K562 (cell line): ENCODE measurements around the gene ACSBG1. TPM values are rescaled to one million over a fixed set of nuclear protein-coding genes. Genes with fewer than 3 reads are reported as not detected.

Experiments
- ATAC-seq: fragments of 200-7000 bp; cut with Tn5 transposase; 3 replicates; pipeline ENCODE4 v1.9.1; 2020; ENCODE audit warnings: moderate library complexity
- BruUV-seq: library from RNA; stranded (reverse); fragments of 400-500 nt; replicated peaks from 2 replicates; lab custom pipeline; 2021; lab: Mats Ljungman, UMichigan
- CTCF ChIA-PET: fragments of 300-600 bp; formaldehyde crosslinking; extraction: SDS; loops from one replicate; lab custom pipeline; 2021; ENCODE audit warnings: low intra/inter-chr PET ratio; lab: Yijun Ruan, JAX
- POLR2A ChIA-PET: fragments of 300-600, 350-650 bp; sonication (Branson Sonifier 250); formaldehyde crosslinking; extraction: SDS; loops from one replicate; lab custom pipeline; 2021; ENCODE audit warnings: antibody characterized with exemption, inconsistent platforms; lab: Yijun Ruan, JAX
- DNase-seq, 4 experiments: peaks; one replicate each; pipeline versions ENCODE4 v3.0.0 to v3.0.0-alpha.2; 2011 to 2018; ENCODE audit warnings: low spot score in 3 of 4, mixed read lengths in 3 of 4; ENCODE audit errors: extremely low read depth in 1 of 4
- FAIRE-seq: peaks from 2 replicates; lab custom pipeline; 2011; peaks lifted over from hg19 to GRCh38; lab: Jason Lieb, UNC
- H2AFZ ChIP-seq: 2 replicates; pipeline ENCODE4 v1.6.0; 2011; ENCODE audit warnings: low read depth, low read length, control low read depth, inconsistent platforms
- H3K27ac ChIP-seq: fragments of 200-600 bp; 3 replicates; pipeline ENCODE4 v1.8.0; 2011; ENCODE audit warnings: low read depth, mild to moderate bottlenecking, control low read depth, inconsistent platforms, low read length, moderate library complexity, mixed read lengths; ENCODE audit errors: extremely low read depth
- H3K27me3 ChIP-seq, 2 experiments: fragments of 300-600 bp in 1 of 2; 2 replicates in 1 of 2; 3 replicates in 1 of 2; pipeline versions ENCODE4 v1.6.0 to v1.8.0; 2011; ENCODE audit warnings: inconsistent platforms in 2 of 2, low read length in 2 of 2, mild to moderate bottlenecking in 1 of 2, mixed read lengths in 1 of 2, moderate library complexity in 1 of 2; ENCODE audit not compliant: control insufficient read depth in 2 of 2, insufficient read depth in 2 of 2
- H3K36me3 ChIP-seq: fragments of 300-600 bp; 3 replicates; pipeline ENCODE4 v1.8.0; 2011; ENCODE audit warnings: mild to moderate bottlenecking, low read length, inconsistent platforms; ENCODE audit not compliant: control insufficient read depth, insufficient read depth
- H3K4me1 ChIP-seq, 2 experiments: fragments of 200-600 bp in 1 of 2; replicated peaks in 1 of 2; 2 replicates in 1 of 2; 3 replicates in 1 of 2; pipeline versions ENCODE4 v1.5.1 to v1.8.0; 2011; ENCODE audit warnings: inconsistent platforms in 2 of 2, low read length in 2 of 2, mild to moderate bottlenecking in 1 of 2, mixed read lengths in 1 of 2, moderate library complexity in 1 of 2; ENCODE audit not compliant: control insufficient read depth in 2 of 2, insufficient read depth in 2 of 2
- H3K4me2 ChIP-seq: 2 replicates; pipeline ENCODE4 v1.6.1; 2011; ENCODE audit warnings: low read length, control low read depth, inconsistent platforms, mixed read lengths; ENCODE audit not compliant: insufficient read depth
- H3K4me3 ChIP-seq: fragments of 200-600 bp; sonication (generic), shearing (Covaris generic); 2 replicates; pipeline ENCODE4 v1.5.1; 2016; ENCODE audit warnings: control low read depth, inconsistent platforms
- H3K79me2 ChIP-seq: fragments of 200-600 bp; 3 replicates; pipeline ENCODE4 v1.8.0; 2011; ENCODE audit warnings: low read length, inconsistent platforms; ENCODE audit not compliant: control insufficient read depth, insufficient read depth
- H3K9ac ChIP-seq, 2 experiments: 2 replicates each; pipeline versions ENCODE4 v1.6.0 to v1.6.1; 2011; ENCODE audit warnings: low read depth in 2 of 2, low read length in 2 of 2, control low read depth in 1 of 2, inconsistent platforms in 1 of 2, mild to moderate bottlenecking in 1 of 2, mixed read lengths in 1 of 2; ENCODE audit not compliant: insufficient read depth in 1 of 2
- H3K9me1 ChIP-seq: one replicate; pipeline ENCODE4 v1.6.0; 2011; ENCODE audit warnings: inconsistent platforms, mild to moderate bottlenecking, low read length, moderate library complexity; ENCODE audit not compliant: control insufficient read depth, insufficient read depth
- H3K9me3 ChIP-seq: replicated peaks from 2 replicates; pipeline ENCODE4 v1.5.1; 2011; ENCODE audit warnings: low read depth, low read length, inconsistent platforms; ENCODE audit not compliant: control insufficient read depth, insufficient read depth
- H4K20me1 ChIP-seq: replicated peaks from 2 replicates; pipeline ENCODE4 v1.6.1; 2011; ENCODE audit warnings: low read length, inconsistent platforms, mixed read lengths; ENCODE audit not compliant: control insufficient read depth, insufficient read depth
- CTCF ChIP-seq, 3 experiments: IDR thresholded peaks in 2 of 3; conservative IDR thresholded peaks in 1 of 3; 2 replicates each; pipeline ENCODE4 v1.5.1; 2011 to 2012; ENCODE audit warnings: low read length in 3 of 3, mild to moderate bottlenecking in 3 of 3, control low read depth in 2 of 3, improper control_type of control experiment in 1 of 3, inconsistent platforms in 1 of 3, low read depth in 1 of 3, mixed read lengths in 1 of 3, moderate library complexity in 1 of 3; ENCODE audit not compliant: insufficient read depth in 2 of 3
- NRF1 ChIP-seq, 2 experiments: fragments of 450-650 bp; IDR thresholded peaks in 1 of 2; conservative IDR thresholded peaks in 1 of 2; 2 replicates each; pipeline ENCODE4 v1.6.1; 2014; ENCODE audit warnings: mild to moderate bottlenecking in 2 of 2
- TBP ChIP-seq: optimal IDR thresholded peaks from 2 replicates; pipeline ENCODE3; 2011; ENCODE audit warnings: low read depth, low read length, improper control_type of control experiment
- WGBS: fragments of 100-300 bp; shearing (Covaris generic); methylation state at CpG from one replicate; pipeline ENCODE4 v1.1.6; 2016; ENCODE audit warnings: low coverage, mixed read lengths; ENCODE audit not compliant: insufficient coverage; ENCODE audit errors: missing lambda C conversion rate; 5-methylcytosine and 5-hydroxymethylcytosine counted together
- in situ Hi-C: fragments of 300-500 bp; cut with MboI; formaldehyde crosslinking; loops from 4 replicates; pipeline ENCODE4 v1.15.0; 2018; ENCODE audit warnings: inconsistent platforms, mixed read lengths
- intact Hi-C: fragments of 100-400 bp; cut with micrococcal nuclease; formaldehyde crosslinking; loops from 2 replicates; pipeline ENCODE4 v1.14.2; 2022
- polyA plus RNA-seq, 8 experiments: library from polyadenylated mRNA; depleted of rRNA in 4 of 8; stranded (reverse) in 5 of 8; unstranded in 3 of 8; fragments of >200 nt; fragmentation: Nextera tagmentation in 2 of 8; fragmentation: Illumina TruSeq in 1 of 8; extraction: Ambion mirVana in 2 of 8; extraction: Trizol in 1 of 8; gene quantifications; 2 replicates each; pipeline versions ENCODE4 v1.2.1 to v1.2.3, GENCODE V29; 2011 to 2014; ENCODE audit warnings: inconsistent platforms in 1 of 8, missing spikeins in 1 of 8
- total RNA-seq, 7 experiments: library from RNA; depleted of rRNA in 6 of 7; stranded (reverse); fragments of >200 nt in 6 of 7; fragmentation: Illumina TruSeq in 2 of 7; extraction: Trizol in 2 of 7; gene quantifications; 2 replicates each; pipeline versions ENCODE4 v1.2.1 to v1.2.3, GENCODE V29; 2011 to 2021; ENCODE audit warnings: low replicate concordance in 1 of 7

The ACSBG1 gene
- total and polyA plus RNA-seq, 9 of the 15 experiments (the other 6 are each of a cell fraction or from before 2014, with no cell fraction given): 0.36 to 6.4 (median 2.5) TPM

GRCh38 chr15:78194568-78194925, 39.8 kb downstream of the ACSBG1 start:
- Histone ChIP-seq H3K79me2 (no peaks in the 10 kb centered on the region), H3K9me3 (0 out of 2 replicates have a peak, but pooled peaks cover 4% of the 10 kb centered on the region), H3K9me1 (no peaks in the 10 kb centered on the region), H3K36me3 (no peaks in the 10 kb centered on the region), H2AFZ (no peak overlapping the region), H3K4me1 (peaks cover 0 to 4% of the 10 kb centered on the region in 2 experiments; a peak in 1 of 5 replicates), H3K4me2 (no peak overlapping the region), H3K9ac (no peak overlapping the region), H3K27me3 (peaks cover 0 to 20% of the 10 kb centered on the region in 2 experiments; a peak in 2 of 5 replicates), H4K20me1 (no peaks in the 10 kb centered on the region), H3K27ac (no peak overlapping the region), H3K4me3 (no peak overlapping the region)
- CTCF ChIA-PET: interaction anchor here (0.9 to 4.0 kb wide), 3 partner anchors 9 to 194 kb away, joined by 3 to 54 read pairs (median 3); no protein-coding TSS in a partner anchor
- POLR2A ChIA-PET: interaction anchor here (1.4 kb wide), 1 partner anchor 8 kb away, joined by 4 read pairs; no protein-coding TSS in a partner anchor
- 5% methylated on average over 9 of the region's 15 CpGs for WGBS
- DNase-seq (peak in 3 of 4 experiments; percentile 29 to 44 (median 41)), FAIRE-seq (no peak), ATAC-seq (peak; percentile 77)
- TF ChIP-seq CTCF (IDR thresholded peaks at IDR 0.05 in 2 of 3, conservative IDR thresholded peaks at IDR 0.05 in 1 of 3; ENCODE audit: insufficient read depth in 2 of 3, low read depth in 1 of 3, low read length in 3 of 3) (peak; percentile 22 to 37 (median 24); a peak in 3 of 6 replicates), TBP (no peak), NRF1 (conservative IDR thresholded peaks at IDR 0.05 in 1 of 2, IDR thresholded peaks at IDR 0.05 in 1 of 2) (peak; percentile 88 to 90)
- intact Hi-C loops: loop anchor here (2.0 kb wide), 2 partner anchors 64 to 234 kb away; partner anchors contain the start of gene CIB2
- in situ Hi-C loops: no loop called here
- no TSS peak for BruUV-seq
